Measurements from ENCODE around the gene SAXO2.

DNA sequence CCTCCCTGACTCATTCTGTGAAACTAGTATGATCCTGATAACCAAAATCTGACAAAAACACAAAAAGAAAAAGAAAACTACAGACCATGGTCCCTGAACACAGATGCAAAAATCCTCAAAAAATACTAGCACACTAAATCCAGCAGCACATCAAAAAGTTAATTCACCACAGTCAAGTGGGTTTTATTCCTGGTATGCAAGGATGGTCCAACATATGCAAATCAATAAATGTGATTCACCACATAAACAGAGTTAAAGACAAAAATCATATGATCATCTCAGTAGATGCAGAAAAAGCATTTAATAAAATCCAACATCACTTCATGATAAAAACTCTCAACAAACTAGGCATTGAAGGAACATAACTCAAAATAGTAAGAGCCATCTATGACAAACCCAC is 12.8 kb downstream of the SAXO2 start:
- TF ChIP-seq ARNTL (CRISPR knock-in tag; IDR thresholded peaks at IDR 0.05; ENCODE audit: borderline replicate concordance, low read depth) (no peak), ZNF565 (CRISPR knock-in tag; conservative IDR thresholded peaks at IDR 0.05; ENCODE audit: low read depth) (no peak), ZNF70 (CRISPR knock-in tag; IDR thresholded peaks at IDR 0.05) (no peak), ZFP3 (CRISPR knock-in tag; IDR thresholded peaks at IDR 0.05) (no peak), ZFP30 (CRISPR knock-in tag; IDR thresholded peaks at IDR 0.05) (no peak), ZC3H10 (CRISPR knock-in tag; IDR thresholded peaks at IDR 0.05) (no peak)

All from SK-N-SH treated with all-trans-retinoic acid at 6 μM for 48 hours (cell line).